Measurements from ENCODE around the gene ESRRA. TPM values are rescaled to one million over a fixed set of nuclear protein-coding genes. Genes with fewer than 3 reads are reported as not detected.

The ESRRA gene
- total and polyA plus RNA-seq, 2 of the 13 experiments (the other 11 are each of a cell fraction or from before 2014, with no cell fraction given) = 18.1 to 36.3 TPM

DNA sequence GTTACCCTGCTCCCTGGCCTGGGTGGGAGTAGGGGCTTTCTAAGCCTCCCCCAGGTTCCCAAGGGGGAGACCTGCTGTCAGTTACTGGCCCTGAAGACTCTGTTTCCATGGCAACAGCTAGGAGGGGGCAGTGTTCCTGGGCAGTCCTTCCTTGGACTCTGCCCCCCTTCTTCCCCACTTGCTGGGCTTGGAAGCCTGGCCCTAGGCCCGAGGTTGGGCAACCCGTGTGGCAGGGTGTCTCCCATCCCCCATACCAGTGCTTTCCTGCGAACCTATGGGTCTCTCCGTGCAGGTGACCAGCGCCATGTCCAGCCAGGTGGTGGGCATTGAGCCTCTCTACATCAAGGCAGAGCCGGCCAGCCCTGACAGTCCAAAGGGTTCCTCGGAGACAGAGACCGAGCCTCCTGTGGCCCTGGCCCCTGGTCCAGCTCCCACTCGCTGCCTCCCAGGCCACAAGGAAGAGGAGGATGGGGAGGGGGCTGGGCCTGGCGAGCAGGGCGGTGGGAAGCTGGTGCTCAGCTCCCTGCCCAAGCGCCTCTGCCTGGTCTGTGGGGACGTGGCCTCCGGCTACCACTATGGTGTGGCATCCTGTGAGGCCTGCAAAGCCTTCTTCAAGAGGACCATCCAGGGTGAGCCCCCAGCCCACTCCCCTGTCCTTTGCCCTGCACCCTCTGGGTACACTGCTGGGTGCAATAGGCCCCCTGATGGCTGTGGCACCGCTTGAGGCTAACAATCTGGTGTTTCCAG, 1.7 kb downstream of the ESRRA start (continued):
- TF ChIP-seq GABPA (IDR thresholded peaks at IDR 0.05; ENCODE audit: low read depth, low read length) = no peak
- TF ChIP-seq GABPA (CRISPR knock-in tag; IDR thresholded peaks at IDR 0.05; ENCODE audit: low read depth) = peak; percentile 29; the same call in 1 of the 2 replicates
- TF ChIP-seq ELF1 (CRISPR knock-in tag; IDR thresholded peaks at IDR 0.05) = peak; percentile 13; the same call in 1 of the 2 replicates
- peak in 1 of 2 experiments; percentile 39; a peak in 1 of 4 replicates for TF ChIP-seq EP300 (IDR thresholded peaks at IDR 0.05; ENCODE audit: low read depth in 2 of 2, low read length in 2 of 2)
- TF ChIP-seq EP300 (CRISPR knock-in tag; IDR thresholded peaks at IDR 0.05; ENCODE audit: borderline replicate concordance) = no peak; the same call in 1 of the 2 replicates
- TF ChIP-seq, protein P1, sequence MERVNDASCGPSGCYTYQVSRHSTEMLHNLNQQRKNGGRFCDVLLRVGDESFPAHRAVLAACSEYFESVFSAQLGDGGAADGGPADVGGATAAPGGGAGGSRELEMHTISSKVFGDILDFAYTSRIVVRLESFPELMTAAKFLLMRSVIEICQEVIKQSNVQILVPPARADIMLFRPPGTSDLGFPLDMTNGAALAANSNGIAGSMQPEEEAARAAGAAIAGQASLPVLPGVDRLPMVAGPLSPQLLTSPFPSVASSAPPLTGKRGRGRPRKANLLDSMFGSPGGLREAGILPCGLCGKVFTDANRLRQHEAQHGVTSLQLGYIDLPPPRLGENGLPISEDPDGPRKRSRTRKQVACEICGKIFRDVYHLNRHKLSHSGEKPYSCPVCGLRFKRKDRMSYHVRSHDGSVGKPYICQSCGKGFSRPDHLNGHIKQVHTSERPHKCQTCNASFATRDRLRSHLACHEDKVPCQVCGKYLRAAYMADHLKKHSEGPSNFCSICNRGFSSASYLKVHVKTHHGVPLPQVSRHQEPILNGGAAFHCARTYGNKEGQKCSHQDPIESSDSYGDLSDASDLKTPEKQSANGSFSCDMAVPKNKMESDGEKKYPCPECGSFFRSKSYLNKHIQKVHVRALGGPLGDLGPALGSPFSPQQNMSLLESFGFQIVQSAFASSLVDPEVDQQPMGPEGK (CRISPR knock-in tag; IDR thresholded peaks at IDR 0.05) = peak; percentile 84
- no peak for TF ChIP-seq ZNF775 (CRISPR knock-in tag; IDR thresholded peaks at IDR 0.05; ENCODE audit: borderline replicate concordance)
- 0 out of 2 replicates have a peak, but pooled peaks have one; percentile 40 for TF ChIP-seq ZNF441 (CRISPR knock-in tag; IDR thresholded peaks at IDR 0.05; ENCODE audit: borderline replicate concordance)
- TF ChIP-seq, protein P2, sequence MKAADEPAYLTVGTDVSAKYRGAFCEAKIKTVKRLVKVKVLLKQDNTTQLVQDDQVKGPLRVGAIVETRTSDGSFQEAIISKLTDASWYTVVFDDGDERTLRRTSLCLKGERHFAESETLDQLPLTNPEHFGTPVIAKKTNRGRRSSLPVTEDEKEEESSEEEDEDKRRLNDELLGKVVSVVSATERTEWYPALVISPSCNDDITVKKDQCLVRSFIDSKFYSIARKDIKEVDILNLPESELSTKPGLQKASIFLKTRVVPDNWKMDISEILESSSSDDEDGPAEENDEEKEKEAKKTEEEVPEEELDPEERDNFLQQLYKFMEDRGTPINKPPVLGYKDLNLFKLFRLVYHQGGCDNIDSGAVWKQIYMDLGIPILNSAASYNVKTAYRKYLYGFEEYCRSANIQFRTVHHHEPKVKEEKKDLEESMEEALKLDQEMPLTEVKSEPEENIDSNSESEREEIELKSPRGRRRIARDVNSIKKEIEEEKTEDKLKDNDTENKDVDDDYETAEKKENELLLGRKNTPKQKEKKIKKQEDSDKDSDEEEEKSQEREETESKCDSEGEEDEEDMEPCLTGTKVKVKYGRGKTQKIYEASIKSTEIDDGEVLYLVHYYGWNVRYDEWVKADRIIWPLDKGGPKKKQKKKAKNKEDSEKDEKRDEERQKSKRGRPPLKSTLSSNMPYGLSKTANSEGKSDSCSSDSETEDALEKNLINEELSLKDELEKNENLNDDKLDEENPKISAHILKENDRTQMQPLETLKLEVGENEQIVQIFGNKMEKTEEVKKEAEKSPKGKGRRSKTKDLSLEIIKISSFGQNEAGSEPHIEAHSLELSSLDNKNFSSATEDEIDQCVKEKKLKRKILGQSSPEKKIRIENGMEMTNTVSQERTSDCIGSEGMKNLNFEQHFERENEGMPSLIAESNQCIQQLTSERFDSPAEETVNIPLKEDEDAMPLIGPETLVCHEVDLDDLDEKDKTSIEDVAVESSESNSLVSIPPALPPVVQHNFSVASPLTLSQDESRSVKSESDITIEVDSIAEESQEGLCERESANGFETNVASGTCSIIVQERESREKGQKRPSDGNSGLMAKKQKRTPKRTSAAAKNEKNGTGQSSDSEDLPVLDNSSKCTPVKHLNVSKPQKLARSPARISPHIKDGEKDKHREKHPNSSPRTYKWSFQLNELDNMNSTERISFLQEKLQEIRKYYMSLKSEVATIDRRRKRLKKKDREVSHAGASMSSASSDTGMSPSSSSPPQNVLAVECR (CRISPR knock-in tag; IDR thresholded peaks at IDR 0.05; ENCODE audit: borderline replicate concordance) = no peak
- no peak for TF ChIP-seq FOXJ3 (CRISPR knock-in tag; IDR thresholded peaks at IDR 0.05; ENCODE audit: borderline replicate concordance)
- TF ChIP-seq FOXC1 (CRISPR knock-in tag; IDR thresholded peaks at IDR 0.05; ENCODE audit: borderline replicate concordance) = peak; percentile 51; the same call in 1 of the 2 replicates
